Gastroesophageal sphincter (tissue), 3 donors: Measurements from ENCODE around the gene RILPL2.

Source experiments
- CTCF ChIP-seq, 4 experiments: fragments of 200-600 bp in 2 of 4; fragments of 450-650 bp in 2 of 4; sonication (generic) in 1 of 4; IDR thresholded peaks; one replicate each; pipeline ENCODE4 v1.5.1; 2017 to 2019; ENCODE audit warnings: antibody characterized with exemption in 4 of 4, mild to moderate bottlenecking in 2 of 4, moderate library complexity in 2 of 4
- EP300 ChIP-seq: sonication (generic); formaldehyde crosslinking; IDR thresholded peaks from one replicate; pipeline ENCODE4 v1.6.1; 2017; ENCODE audit warnings: antibody characterized with exemption, mild to moderate bottlenecking
- POLR2A ChIP-seq, 2 donors: fragments of 450-650 bp; IDR thresholded peaks; one replicate each; pipeline ENCODE4 v1.6.1; 2017; ENCODE audit warnings: antibody characterized with exemption in 2 of 2, mild to moderate bottlenecking in 2 of 2, moderate library complexity in 1 of 2
- POLR2AphosphoS5 ChIP-seq: sonication (generic); formaldehyde crosslinking; IDR thresholded peaks from one replicate; pipeline ENCODE4 v1.6.1; 2017; ENCODE audit warnings: antibody characterized with exemption

GRCh38 chr12:123399255-123399617 is 37.2 kb downstream of the RILPL2 start:
- TF ChIP-seq CTCF (IDR thresholded peaks at IDR 0.05) (no peak), POLR2A (IDR thresholded peaks at IDR 0.05) (no peak), POLR2AphosphoS5 (no peak), EP300 (no peak)
